Gastroesophageal sphincter (tissue), 3 donors: ENCODE measurements around the gene RFTN2.

ENCODE experiments used
- EP300 ChIP-seq: sonication (generic); formaldehyde crosslinking; IDR thresholded peaks from one replicate; pipeline ENCODE4 v1.6.1; 2017; ENCODE audit warnings: antibody characterized with exemption, mild to moderate bottlenecking
- POLR2AphosphoS5 ChIP-seq: sonication (generic); formaldehyde crosslinking; IDR thresholded peaks from one replicate; pipeline ENCODE4 v1.6.1; 2017; ENCODE audit warnings: antibody characterized with exemption
- TF ChIP-seq, protein P1 (sequence below), 4 experiments: fragments of 200-600 bp in 2 of 4; fragments of 450-650 bp in 2 of 4; sonication (generic) in 1 of 4; IDR thresholded peaks; one replicate each; pipeline ENCODE4 v1.5.1; 2017 to 2019; ENCODE audit warnings: antibody characterized with exemption in 4 of 4, mild to moderate bottlenecking in 2 of 4, moderate library complexity in 2 of 4

DNA sequence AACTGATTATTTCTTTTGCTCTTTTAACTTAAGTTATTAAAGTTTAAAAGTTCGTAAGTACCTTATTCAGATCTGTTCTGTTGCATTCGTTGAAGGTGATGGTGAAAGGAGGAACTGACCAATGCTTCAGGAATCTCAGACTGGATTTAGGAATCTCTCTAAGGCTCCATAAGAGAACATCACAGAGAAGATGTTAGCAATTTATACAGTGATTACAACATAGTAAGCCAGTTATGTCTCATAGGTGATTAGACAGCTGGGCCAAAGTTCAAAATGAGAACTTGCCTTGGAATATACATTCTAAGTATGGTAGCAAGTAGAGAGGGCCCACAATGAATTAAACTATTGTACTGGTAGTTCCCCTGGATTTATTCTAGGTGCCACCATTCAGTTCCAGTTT lies 32.9 kb upstream of the RFTN2 start:
- TF ChIP-seq, protein P1, sequence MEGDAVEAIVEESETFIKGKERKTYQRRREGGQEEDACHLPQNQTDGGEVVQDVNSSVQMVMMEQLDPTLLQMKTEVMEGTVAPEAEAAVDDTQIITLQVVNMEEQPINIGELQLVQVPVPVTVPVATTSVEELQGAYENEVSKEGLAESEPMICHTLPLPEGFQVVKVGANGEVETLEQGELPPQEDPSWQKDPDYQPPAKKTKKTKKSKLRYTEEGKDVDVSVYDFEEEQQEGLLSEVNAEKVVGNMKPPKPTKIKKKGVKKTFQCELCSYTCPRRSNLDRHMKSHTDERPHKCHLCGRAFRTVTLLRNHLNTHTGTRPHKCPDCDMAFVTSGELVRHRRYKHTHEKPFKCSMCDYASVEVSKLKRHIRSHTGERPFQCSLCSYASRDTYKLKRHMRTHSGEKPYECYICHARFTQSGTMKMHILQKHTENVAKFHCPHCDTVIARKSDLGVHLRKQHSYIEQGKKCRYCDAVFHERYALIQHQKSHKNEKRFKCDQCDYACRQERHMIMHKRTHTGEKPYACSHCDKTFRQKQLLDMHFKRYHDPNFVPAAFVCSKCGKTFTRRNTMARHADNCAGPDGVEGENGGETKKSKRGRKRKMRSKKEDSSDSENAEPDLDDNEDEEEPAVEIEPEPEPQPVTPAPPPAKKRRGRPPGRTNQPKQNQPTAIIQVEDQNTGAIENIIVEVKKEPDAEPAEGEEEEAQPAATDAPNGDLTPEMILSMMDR (IDR thresholded peaks at IDR 0.05), result no peak
- TF ChIP-seq POLR2AphosphoS5, result no peak
- TF ChIP-seq EP300, result no peak
